K562 (cell line): Measurements from ENCODE around the gene STK4.
"Not testable (repeated sequence)": the region's sequence is repeated elsewhere in the genome, so short reads cannot be mapped to it uniquely, and the experiment has no call there.

ENCODE experiments used
- EP300 ChIP-seq: IDR thresholded peaks from 2 replicates; pipeline ENCODE4 v1.6.1; 2012; ENCODE audit warnings: low read length, improper control_type of control experiment
- EZH2 ChIP-seq: IDR thresholded peaks from 2 replicates; pipeline ENCODE4 v1.6.1; 2012; ENCODE audit warnings: low read depth, mild to moderate bottlenecking, inconsistent platforms, low read length, borderline replicate concordance
- NFIC ChIP-seq: fragments of 450-650 bp; IDR thresholded peaks from 2 replicates; pipeline ENCODE4 v1.6.1; 2017; ENCODE audit warnings: mild to moderate bottlenecking, inconsistent platforms
- POLR2A ChIP-seq: fragments of 450-650 bp; conservative IDR thresholded peaks from 2 replicates; pipeline ENCODE4 v1.6.1; 2016
- PTRF ChIP-seq: fragments of 450-650 bp; IDR thresholded peaks from 2 replicates; pipeline ENCODE4 v1.6.1; 2016; ENCODE audit warnings: mild to moderate bottlenecking, missing genetic modification characterization, missing compliant biosample characterization
- TRIM24 ChIP-seq, 2 experiments: fragments of 450-650 bp; IDR thresholded peaks; 2 replicates each; pipeline ENCODE4 v1.6.1; 2016
- TF ChIP-seq, protein P1 (sequence below): IDR thresholded peaks from 2 replicates; pipeline ENCODE4 v1.6.1; 2016; ENCODE audit warnings: missing genetic modification characterization, missing compliant biosample characterization
- TF ChIP-seq, protein P2 (sequence below), 3 experiments: IDR thresholded peaks in 2 of 3; conservative IDR thresholded peaks in 1 of 3; 2 replicates each; pipeline ENCODE4 v1.5.1; 2011 to 2012; ENCODE audit warnings: low read length in 3 of 3, mild to moderate bottlenecking in 3 of 3, control low read depth in 2 of 3, improper control_type of control experiment in 1 of 3, inconsistent platforms in 1 of 3, low read depth in 1 of 3, mixed read lengths in 1 of 3, moderate library complexity in 1 of 3; ENCODE audit not compliant: insufficient read depth in 2 of 3
- TF ChIP-seq, protein P3 (sequence below): fragments of 450-650 bp; formaldehyde crosslinking; IDR thresholded peaks from 2 replicates; pipeline ENCODE4 v1.4.0; 2022; ENCODE audit warnings: missing genetic modification characterization

DNA sequence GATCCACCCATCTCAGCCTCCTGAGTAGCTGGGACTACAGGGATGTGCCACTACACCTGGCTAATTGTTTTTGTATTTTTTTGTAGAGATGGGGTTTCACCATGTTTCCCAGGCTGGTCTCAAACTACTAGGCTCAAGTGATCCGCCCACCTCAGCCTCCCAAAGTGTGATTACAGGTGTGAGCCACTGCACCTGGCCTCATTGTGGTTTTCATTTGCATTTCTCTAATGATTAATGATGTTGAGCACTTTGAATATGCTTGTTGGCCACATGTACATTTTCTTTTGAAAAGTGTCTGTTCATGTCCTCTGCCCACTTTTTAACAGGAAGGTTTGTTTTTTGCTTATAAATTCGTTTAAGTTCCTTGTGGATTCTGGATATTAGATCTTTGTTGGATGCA lies 96.8 kb downstream of the STK4 start:
- TF ChIP-seq, protein P1, sequence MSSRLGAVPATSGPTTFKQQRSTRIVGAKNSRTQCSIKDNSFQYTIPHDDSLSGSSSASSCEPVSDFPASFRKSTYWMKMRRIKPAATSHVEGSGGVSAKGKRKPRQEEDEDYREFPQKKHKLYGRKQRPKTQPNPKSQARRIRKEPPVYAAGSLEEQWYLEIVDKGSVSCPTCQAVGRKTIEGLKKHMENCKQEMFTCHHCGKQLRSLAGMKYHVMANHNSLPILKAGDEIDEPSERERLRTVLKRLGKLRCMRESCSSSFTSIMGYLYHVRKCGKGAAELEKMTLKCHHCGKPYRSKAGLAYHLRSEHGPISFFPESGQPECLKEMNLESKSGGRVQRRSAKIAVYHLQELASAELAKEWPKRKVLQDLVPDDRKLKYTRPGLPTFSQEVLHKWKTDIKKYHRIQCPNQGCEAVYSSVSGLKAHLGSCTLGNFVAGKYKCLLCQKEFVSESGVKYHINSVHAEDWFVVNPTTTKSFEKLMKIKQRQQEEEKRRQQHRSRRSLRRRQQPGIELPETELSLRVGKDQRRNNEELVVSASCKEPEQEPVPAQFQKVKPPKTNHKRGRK (tag), result not testable (repeated sequence)
- not testable (repeated sequence) for TF ChIP-seq TRIM24 (IDR thresholded peaks at IDR 0.05); EP300; EZH2; NFIC; PTRF (tag); POLR2A
- TF ChIP-seq, protein P2, sequence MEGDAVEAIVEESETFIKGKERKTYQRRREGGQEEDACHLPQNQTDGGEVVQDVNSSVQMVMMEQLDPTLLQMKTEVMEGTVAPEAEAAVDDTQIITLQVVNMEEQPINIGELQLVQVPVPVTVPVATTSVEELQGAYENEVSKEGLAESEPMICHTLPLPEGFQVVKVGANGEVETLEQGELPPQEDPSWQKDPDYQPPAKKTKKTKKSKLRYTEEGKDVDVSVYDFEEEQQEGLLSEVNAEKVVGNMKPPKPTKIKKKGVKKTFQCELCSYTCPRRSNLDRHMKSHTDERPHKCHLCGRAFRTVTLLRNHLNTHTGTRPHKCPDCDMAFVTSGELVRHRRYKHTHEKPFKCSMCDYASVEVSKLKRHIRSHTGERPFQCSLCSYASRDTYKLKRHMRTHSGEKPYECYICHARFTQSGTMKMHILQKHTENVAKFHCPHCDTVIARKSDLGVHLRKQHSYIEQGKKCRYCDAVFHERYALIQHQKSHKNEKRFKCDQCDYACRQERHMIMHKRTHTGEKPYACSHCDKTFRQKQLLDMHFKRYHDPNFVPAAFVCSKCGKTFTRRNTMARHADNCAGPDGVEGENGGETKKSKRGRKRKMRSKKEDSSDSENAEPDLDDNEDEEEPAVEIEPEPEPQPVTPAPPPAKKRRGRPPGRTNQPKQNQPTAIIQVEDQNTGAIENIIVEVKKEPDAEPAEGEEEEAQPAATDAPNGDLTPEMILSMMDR (IDR thresholded peaks at IDR 0.05 in 2 of 3, conservative IDR thresholded peaks at IDR 0.05 in 1 of 3; ENCODE audit: insufficient read depth in 2 of 3, low read depth in 1 of 3, low read length in 3 of 3), result not testable (repeated sequence)
- TF ChIP-seq, protein P3, sequence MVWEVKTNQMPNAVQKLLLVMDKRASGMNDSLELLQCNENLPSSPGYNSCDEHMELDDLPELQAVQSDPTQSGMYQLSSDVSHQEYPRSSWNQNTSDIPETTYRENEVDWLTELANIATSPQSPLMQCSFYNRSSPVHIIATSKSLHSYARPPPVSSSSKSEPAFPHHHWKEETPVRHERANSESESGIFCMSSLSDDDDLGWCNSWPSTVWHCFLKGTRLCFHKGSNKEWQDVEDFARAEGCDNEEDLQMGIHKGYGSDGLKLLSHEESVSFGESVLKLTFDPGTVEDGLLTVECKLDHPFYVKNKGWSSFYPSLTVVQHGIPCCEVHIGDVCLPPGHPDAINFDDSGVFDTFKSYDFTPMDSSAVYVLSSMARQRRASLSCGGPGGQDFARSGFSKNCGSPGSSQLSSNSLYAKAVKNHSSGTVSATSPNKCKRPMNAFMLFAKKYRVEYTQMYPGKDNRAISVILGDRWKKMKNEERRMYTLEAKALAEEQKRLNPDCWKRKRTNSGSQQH (CRISPR knock-in tag), result not testable (repeated sequence)
